GM23338 (cell line): ENCODE data around the gene SUGCT. TPM values are rescaled to one million over a fixed set of nuclear protein-coding genes. Genes with fewer than 3 reads are reported as not detected.

Experiments
- CREB1 ChIP-seq: fragments of 250-450 bp; sonication (Bioruptor Pico); IDR thresholded peaks from 2 replicates; pipeline ENCODE4 v1.5.0; 2020; ENCODE audit warnings: low read depth, mild to moderate bottlenecking, moderate library complexity
- ETS1 ChIP-seq: IDR thresholded peaks from 2 replicates; pipeline ENCODE4 v1.6.1; 2016; ENCODE audit warnings: antibody characterized with exemption
- JUNB ChIP-seq: IDR thresholded peaks from one replicate; pipeline ENCODE4 v1.6.1; 2016; ENCODE audit warnings: antibody characterized with exemption; ENCODE audit not compliant: unreplicated experiment
- POLR2AphosphoS5 ChIP-seq: IDR thresholded peaks from 2 replicates; pipeline ENCODE4 v1.6.1; 2016; ENCODE audit warnings: antibody characterized with exemption, low read depth
- REST ChIP-seq: IDR thresholded peaks from one replicate; pipeline ENCODE4 v1.6.1; 2018; ENCODE audit warnings: antibody characterized with exemption; ENCODE audit not compliant: unreplicated experiment
- polyA plus RNA-seq: library from polyadenylated mRNA; unstranded; fragments of >200 nt; fragmentation: Nextera tagmentation; extraction: Ambion mirVana; gene quantifications from 2 replicates; pipeline ENCODE4 v1.2.1, GENCODE V29; 2016
- total RNA-seq: library from RNA; depleted of rRNA; stranded (reverse); fragments of >200 nt; shearing (Covaris generic); gene quantifications from 2 replicates; pipeline ENCODE4 v1.2.3, GENCODE V29; 2014
- TF ChIP-seq, protein P1 (sequence below): fragments of 250-450 bp; sonication (Bioruptor Pico); IDR thresholded peaks from 2 replicates; pipeline ENCODE4 v1.5.0; 2020; ENCODE audit warnings: mild to moderate bottlenecking, moderate library complexity

The SUGCT gene
- total and polyA plus RNA-seq, 2 experiments from 2014 or later = 4.2 to 5.6 TPM

DNA sequence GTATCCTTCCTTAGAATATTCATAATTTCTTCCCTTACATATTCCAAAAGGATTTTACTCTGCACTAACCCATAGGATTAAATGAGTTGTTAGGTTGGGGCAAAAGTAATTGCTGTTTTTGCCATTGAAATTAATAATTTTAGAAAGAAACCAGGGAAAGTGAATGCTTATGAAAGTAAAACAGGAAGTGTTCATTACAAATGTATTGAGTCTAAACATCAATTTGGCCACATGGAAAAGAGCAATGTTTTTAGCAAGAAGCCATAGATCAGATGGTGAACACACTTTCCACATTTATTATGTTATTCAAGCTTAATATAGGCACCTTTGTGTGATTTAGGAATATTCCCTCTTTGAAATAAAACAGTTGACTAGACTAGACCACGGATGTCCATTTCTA lies 102.9 kb downstream of the SUGCT start (continued):
- TF ChIP-seq, protein P1, sequence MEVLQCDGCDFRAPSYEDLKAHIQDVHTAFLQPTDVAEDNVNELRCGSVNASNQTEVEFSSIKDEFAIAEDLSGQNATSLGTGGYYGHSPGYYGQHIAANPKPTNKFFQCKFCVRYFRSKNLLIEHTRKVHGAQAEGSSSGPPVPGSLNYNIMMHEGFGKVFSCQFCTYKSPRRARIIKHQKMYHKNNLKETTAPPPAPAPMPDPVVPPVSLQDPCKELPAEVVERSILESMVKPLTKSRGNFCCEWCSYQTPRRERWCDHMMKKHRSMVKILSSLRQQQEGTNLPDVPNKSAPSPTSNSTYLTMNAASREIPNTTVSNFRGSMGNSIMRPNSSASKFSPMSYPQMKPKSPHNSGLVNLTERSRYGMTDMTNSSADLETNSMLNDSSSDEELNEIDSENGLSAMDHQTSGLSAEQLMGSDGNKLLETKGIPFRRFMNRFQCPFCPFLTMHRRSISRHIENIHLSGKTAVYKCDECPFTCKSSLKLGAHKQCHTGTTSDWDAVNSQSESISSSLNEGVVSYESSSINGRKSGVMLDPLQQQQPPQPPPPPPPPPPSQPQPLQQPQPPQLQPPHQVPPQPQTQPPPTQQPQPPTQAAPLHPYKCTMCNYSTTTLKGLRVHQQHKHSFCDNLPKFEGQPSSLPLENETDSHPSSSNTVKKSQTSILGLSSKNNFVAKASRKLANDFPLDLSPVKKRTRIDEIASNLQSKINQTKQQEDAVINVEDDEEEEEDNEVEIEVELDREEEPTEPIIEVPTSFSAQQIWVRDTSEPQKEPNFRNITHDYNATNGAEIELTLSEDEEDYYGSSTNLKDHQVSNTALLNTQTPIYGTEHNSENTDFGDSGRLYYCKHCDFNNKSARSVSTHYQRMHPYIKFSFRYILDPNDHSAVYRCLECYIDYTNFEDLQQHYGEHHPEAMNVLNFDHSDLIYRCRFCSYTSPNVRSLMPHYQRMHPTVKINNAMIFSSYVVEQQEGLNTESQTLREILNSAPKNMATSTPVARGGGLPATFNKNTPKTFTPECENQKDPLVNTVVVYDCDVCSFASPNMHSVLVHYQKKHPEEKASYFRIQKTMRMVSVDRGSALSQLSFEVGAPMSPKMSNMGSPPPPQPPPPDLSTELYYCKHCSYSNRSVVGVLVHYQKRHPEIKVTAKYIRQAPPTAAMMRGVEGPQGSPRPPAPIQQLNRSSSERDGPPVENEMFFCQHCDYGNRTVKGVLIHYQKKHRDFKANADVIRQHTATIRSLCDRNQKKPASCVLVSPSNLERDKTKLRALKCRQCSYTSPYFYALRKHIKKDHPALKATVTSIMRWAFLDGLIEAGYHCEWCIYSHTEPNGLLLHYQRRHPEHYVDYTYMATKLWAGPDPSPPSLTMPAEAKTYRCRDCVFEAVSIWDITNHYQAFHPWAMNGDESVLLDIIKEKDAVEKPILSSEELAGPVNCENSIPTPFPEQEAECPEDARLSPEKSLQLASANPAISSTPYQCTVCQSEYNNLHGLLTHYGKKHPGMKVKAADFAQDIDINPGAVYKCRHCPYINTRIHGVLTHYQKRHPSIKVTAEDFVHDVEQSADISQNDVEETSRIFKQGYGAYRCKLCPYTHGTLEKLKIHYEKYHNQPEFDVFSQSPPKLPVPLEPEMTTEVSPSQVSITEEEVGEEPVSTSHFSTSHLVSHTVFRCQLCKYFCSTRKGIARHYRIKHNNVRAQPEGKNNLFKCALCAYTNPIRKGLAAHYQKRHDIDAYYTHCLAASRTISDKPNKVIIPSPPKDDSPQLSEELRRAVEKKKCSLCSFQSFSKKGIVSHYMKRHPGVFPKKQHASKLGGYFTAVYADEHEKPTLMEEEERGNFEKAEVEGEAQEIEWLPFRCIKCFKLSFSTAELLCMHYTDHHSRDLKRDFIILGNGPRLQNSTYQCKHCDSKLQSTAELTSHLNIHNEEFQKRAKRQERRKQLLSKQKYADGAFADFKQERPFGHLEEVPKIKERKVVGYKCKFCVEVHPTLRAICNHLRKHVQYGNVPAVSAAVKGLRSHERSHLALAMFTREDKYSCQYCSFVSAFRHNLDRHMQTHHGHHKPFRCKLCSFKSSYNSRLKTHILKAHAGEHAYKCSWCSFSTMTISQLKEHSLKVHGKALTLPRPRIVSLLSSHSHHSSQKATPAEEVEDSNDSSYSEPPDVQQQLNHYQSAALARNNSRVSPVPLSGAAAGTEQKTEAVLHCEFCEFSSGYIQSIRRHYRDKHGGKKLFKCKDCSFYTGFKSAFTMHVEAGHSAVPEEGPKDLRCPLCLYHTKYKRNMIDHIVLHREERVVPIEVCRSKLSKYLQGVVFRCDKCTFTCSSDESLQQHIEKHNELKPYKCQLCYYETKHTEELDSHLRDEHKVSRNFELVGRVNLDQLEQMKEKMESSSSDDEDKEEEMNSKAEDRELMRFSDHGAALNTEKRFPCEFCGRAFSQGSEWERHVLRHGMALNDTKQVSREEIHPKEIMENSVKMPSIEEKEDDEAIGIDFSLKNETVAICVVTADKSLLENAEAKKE (CRISPR knock-in tag) = no peak
- TF ChIP-seq ETS1 = no peak
- no peak for TF ChIP-seq REST
- TF ChIP-seq CREB1 = no peak
- no peak for TF ChIP-seq JUNB
- no peak for TF ChIP-seq POLR2AphosphoS5
